HG03159 (cell line): Measurements from ENCODE around the gene AKR1B15.
"Not testable (repeated sequence)": the region's sequence is repeated elsewhere in the genome, so short reads cannot be mapped to it uniquely, and the experiment has no call there.

Experiments used
- ATAC-seq: cut with Tn5 transposase; IDR thresholded peaks from one replicate; pipeline ENCODE4 v1.9.1; 2021; ENCODE audit warnings: mild to moderate bottlenecking, moderate library complexity; ENCODE audit not compliant: unreplicated experiment

AKR1B15 gene

GRCh38 chr7:134548877-134549276 is at the start of gene AKR1B15:
Gene AKR1B15 (plus strand): TSS chr7:134549110. CDS start chr7:134564620, 15,510 bp downstream.
- peak; percentile 78 for ATAC-seq

GRCh38 chr7:134500406-134500805 is 48.5 kb upstream of the AKR1B15 start:
- no peak for ATAC-seq

- no peak for ATAC-seq
Measured at GRCh38 chr7:134500982-134501381, 47.9 kb upstream of the AKR1B15 start.

GRCh38 chr7:134502463-134503371 is 46.2 kb upstream of the AKR1B15 start:
- no peak for ATAC-seq

- ATAC-seq: no peak
Measured at GRCh38 chr7:134504660-134505164, 44.2 kb upstream of the AKR1B15 start.

GRCh38 chr7:134505856-134506255 is 43.1 kb upstream of the AKR1B15 start:
- ATAC-seq: no peak

GRCh38 chr7:134509010-134509409 is 39.9 kb upstream of the AKR1B15 start:
- no peak for ATAC-seq

- ATAC-seq: no peak
Measured at GRCh38 chr7:134510646-134511045, 38.3 kb upstream of the AKR1B15 start.

- ATAC-seq: no peak
Measured at GRCh38 chr7:134512271-134512670, 36.6 kb upstream of the AKR1B15 start.

- ATAC-seq: no peak
Measured at GRCh38 chr7:134513169-134513752, 35.6 kb upstream of the AKR1B15 start.

GRCh38 chr7:134514106-134514505 is 34.8 kb upstream of the AKR1B15 start:
- ATAC-seq: no peak

GRCh38 chr7:134514663-134515062 is 34.2 kb upstream of the AKR1B15 start:
- ATAC-seq: peak; percentile 65

- no peak for ATAC-seq
Measured at GRCh38 chr7:134515569-134516468, 33.1 kb upstream of the AKR1B15 start.

- ATAC-seq: no peak
Measured at GRCh38 chr7:134520130-134520529, 28.8 kb upstream of the AKR1B15 start.

- no peak for ATAC-seq
Measured at GRCh38 chr7:134522601-134523000, 26.3 kb upstream of the AKR1B15 start.

- not testable (repeated sequence) for ATAC-seq
Measured at GRCh38 chr7:134525449-134525848, 23.5 kb upstream of the AKR1B15 start.

GRCh38 chr7:134526552-134527248 is 22.2 kb upstream of the AKR1B15 start:
- ATAC-seq: not testable (repeated sequence)

GRCh38 chr7:134527979-134528371 is 20.9 kb upstream of the AKR1B15 start:
- ATAC-seq: no peak

GRCh38 chr7:134528749-134529148 is 20.2 kb upstream of the AKR1B15 start:
- ATAC-seq: no peak

GRCh38 chr7:134530460-134530859 is 18.4 kb upstream of the AKR1B15 start:
- ATAC-seq: no peak
